Endothelial cell of umbilical vein (primary cell): Measurements from ENCODE around the gene ZNF618.

ENCODE experiments used
- EZH2 ChIP-seq: IDR thresholded peaks from 2 replicates; pipeline ENCODE4 v1.6.1; 2012; ENCODE audit warnings: borderline replicate concordance, low read depth, mild to moderate bottlenecking, moderate library complexity, low read length, inconsistent platforms; ENCODE audit not compliant: severe bottlenecking
- FOS ChIP-seq: IDR thresholded peaks from 2 replicates; pipeline ENCODE4 v1.6.1; 2011; ENCODE audit warnings: mild to moderate bottlenecking, low read length, moderate library complexity, borderline replicate concordance; ENCODE audit not compliant: insufficient read depth
- GATA2 ChIP-seq: IDR thresholded peaks from 2 replicates; pipeline ENCODE4 v1.7.0; 2011; ENCODE audit warnings: low read depth, mild to moderate bottlenecking, moderate library complexity, mixed read lengths, low read length; ENCODE audit not compliant: insufficient read length, insufficient read depth
- JUN ChIP-seq: IDR thresholded peaks from 2 replicates; pipeline ENCODE4 v1.6.1; 2011; ENCODE audit warnings: borderline replicate concordance, low read depth; ENCODE audit not compliant: insufficient read length, insufficient read depth
- MYC ChIP-seq: IDR thresholded peaks from one replicate; pipeline ENCODE4 v1.6.1; 2011; ENCODE audit warnings: mild to moderate bottlenecking, low read depth, low read length
- POLR2A ChIP-seq: IDR thresholded peaks from 2 replicates; pipeline ENCODE4 v1.6.1; 2012; ENCODE audit warnings: low read depth, mild to moderate bottlenecking, control low read depth, low read length
- POLR2AphosphoS5 ChIP-seq: IDR thresholded peaks from 2 replicates; pipeline ENCODE4 v1.6.1; 2012; ENCODE audit warnings: low read depth, mild to moderate bottlenecking, control low read depth, low read length, moderate library complexity; ENCODE audit not compliant: insufficient read depth
- TF ChIP-seq, protein P1 (sequence below), 2 donors: IDR thresholded peaks; 1 replicate in 1 of 2; 2 replicates in 1 of 2; pipeline ENCODE4 v1.5.1; 2011; ENCODE audit warnings: low read length in 2 of 2, mild to moderate bottlenecking in 2 of 2, moderate library complexity in 2 of 2, control low read depth in 1 of 2, inconsistent platforms in 1 of 2, low read depth in 1 of 2; ENCODE audit not compliant: insufficient read depth in 1 of 2; ENCODE audit errors: extremely low read depth in 1 of 2
- TF ChIP-seq, protein P2 (sequence below): IDR thresholded peaks from 2 replicates; pipeline ENCODE4 v1.6.1; 2011; ENCODE audit not compliant: insufficient read depth, insufficient read length

DNA sequence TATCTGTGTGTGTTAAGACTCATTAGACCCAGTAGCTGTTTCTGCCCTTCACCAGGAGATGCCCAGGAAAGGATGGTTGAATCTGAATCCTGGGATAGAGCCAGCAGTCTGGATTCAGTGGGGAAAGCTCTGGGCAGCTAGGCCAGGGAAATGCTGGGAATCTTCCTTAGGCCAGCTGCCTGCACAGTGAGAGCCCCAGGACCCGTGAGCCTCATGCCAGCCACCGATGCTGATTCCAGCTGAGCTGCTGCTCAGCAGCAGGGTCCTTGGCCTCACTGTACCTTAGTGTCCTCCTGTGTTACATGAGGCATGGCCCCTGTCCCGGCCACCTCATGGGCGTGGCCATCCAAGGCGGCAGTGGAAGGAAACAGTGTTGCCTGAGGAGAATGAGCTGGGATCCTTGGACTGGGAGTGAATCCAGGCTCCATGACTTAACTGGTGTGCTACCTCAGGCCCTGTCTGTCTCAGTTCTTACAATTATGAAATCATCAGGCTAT lies 114.9 kb downstream of the ZNF618 start:
- TF ChIP-seq POLR2AphosphoS5 (no peak), POLR2A (no peak), EZH2 (no peak), JUN (no peak), MYC (no peak), GATA2 (no peak), FOS (no peak)
- TF ChIP-seq, protein P1, sequence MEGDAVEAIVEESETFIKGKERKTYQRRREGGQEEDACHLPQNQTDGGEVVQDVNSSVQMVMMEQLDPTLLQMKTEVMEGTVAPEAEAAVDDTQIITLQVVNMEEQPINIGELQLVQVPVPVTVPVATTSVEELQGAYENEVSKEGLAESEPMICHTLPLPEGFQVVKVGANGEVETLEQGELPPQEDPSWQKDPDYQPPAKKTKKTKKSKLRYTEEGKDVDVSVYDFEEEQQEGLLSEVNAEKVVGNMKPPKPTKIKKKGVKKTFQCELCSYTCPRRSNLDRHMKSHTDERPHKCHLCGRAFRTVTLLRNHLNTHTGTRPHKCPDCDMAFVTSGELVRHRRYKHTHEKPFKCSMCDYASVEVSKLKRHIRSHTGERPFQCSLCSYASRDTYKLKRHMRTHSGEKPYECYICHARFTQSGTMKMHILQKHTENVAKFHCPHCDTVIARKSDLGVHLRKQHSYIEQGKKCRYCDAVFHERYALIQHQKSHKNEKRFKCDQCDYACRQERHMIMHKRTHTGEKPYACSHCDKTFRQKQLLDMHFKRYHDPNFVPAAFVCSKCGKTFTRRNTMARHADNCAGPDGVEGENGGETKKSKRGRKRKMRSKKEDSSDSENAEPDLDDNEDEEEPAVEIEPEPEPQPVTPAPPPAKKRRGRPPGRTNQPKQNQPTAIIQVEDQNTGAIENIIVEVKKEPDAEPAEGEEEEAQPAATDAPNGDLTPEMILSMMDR (IDR thresholded peaks at IDR 0.05; ENCODE audit: extremely low read depth in 1 of 2, insufficient read depth in 1 of 2, low read depth in 1 of 2, low read length in 2 of 2), result no peak
- TF ChIP-seq, protein P2, sequence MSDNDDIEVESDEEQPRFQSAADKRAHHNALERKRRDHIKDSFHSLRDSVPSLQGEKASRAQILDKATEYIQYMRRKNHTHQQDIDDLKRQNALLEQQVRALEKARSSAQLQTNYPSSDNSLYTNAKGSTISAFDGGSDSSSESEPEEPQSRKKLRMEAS, result no peak
